ENCODE results near the gene CEP41. TPM values are rescaled to one million over a fixed set of nuclear protein-coding genes. Genes with fewer than 3 reads are reported as not detected.

CEP41 gene
- total RNA-seq, 1 donor from 2014 or later: 4.7 TPM

GRCh38 chr7:130371046-130371445 lies 69.8 kb downstream of the CEP41 start:
- no peak for DNase-seq (ENCODE audit: extremely low spot score in 2 of 2)
- peaks cover 53% of the 10 kb centered on the region for H3K4me1 ChIP-seq

DNA sequence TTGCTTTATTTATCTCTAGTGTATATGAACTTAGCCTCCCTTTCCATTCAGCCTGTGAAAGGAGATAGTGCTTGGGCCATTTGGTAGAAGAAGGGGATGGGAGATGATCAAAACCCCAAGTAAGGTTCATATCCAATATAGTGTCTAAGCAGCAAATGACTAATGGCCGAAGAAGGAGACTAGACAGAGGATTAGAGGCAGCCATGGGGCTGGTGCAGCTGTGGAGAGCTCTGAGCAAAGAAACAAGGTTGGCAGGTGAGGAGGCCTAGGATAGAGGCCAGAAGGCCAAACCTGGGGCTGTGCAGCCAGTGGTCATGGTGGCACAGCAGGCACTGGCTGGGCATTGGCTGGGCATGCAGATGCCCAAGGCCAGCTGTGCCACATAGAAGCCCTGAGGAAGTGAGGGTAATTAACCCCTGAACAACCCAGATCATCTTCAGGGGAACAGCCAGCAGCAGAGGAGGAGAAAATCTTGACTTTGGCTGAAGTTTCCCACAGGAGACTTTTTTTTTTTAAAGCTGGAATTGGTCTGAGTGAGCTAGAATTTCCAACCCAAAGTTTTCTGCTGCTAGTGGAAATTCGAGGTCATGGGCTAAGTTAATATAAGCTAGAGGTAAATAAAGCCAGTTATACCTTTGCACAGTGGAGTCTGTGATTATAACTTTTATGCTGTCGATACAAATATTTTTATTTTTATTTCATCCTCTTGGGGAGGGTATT lies 70.8 kb downstream of the CEP41 start:
- Histone ChIP-seq H3K36me3 (no peaks in the 10 kb centered on the region), H3K4me1 (peaks cover 53% of the 10 kb centered on the region), H3K9me3 (no peaks in the 10 kb centered on the region), H3K4me3 (no peak overlapping the region), H3K27me3 (no peaks in the 10 kb centered on the region), H3K27ac (no peak overlapping the region)
- no peak for TF ChIP-seq POLR2AphosphoS5 (IDR thresholded peaks at IDR 0.05; ENCODE audit: insufficient read depth in 1 of 2, low read depth in 1 of 2)
- no peak for TF ChIP-seq POLR2A (IDR thresholded peaks at IDR 0.05)
- TF ChIP-seq, protein P1, sequence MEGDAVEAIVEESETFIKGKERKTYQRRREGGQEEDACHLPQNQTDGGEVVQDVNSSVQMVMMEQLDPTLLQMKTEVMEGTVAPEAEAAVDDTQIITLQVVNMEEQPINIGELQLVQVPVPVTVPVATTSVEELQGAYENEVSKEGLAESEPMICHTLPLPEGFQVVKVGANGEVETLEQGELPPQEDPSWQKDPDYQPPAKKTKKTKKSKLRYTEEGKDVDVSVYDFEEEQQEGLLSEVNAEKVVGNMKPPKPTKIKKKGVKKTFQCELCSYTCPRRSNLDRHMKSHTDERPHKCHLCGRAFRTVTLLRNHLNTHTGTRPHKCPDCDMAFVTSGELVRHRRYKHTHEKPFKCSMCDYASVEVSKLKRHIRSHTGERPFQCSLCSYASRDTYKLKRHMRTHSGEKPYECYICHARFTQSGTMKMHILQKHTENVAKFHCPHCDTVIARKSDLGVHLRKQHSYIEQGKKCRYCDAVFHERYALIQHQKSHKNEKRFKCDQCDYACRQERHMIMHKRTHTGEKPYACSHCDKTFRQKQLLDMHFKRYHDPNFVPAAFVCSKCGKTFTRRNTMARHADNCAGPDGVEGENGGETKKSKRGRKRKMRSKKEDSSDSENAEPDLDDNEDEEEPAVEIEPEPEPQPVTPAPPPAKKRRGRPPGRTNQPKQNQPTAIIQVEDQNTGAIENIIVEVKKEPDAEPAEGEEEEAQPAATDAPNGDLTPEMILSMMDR (IDR thresholded peaks at IDR 0.05): no peak
- DNase-seq (ENCODE audit: extremely low spot score in 2 of 2): no peak
- intact Hi-C loops (cut with DNase I): no loop called here

More at GRCh38 chr7:130371046-130371445, 69.8 kb downstream of the CEP41 start:
- H3K9me3 ChIP-seq: no peaks in the 10 kb centered on the region
- no peak overlapping the region for H3K4me3 ChIP-seq
- no peaks in the 10 kb centered on the region for H3K36me3 ChIP-seq
- intact Hi-C loops (cut with DNase I): no loop called here
- no peak overlapping the region for H3K27ac ChIP-seq
- TF ChIP-seq, protein P1 (IDR thresholded peaks at IDR 0.05): no peak
- H3K27me3 ChIP-seq: no peaks in the 10 kb centered on the region

DNA sequence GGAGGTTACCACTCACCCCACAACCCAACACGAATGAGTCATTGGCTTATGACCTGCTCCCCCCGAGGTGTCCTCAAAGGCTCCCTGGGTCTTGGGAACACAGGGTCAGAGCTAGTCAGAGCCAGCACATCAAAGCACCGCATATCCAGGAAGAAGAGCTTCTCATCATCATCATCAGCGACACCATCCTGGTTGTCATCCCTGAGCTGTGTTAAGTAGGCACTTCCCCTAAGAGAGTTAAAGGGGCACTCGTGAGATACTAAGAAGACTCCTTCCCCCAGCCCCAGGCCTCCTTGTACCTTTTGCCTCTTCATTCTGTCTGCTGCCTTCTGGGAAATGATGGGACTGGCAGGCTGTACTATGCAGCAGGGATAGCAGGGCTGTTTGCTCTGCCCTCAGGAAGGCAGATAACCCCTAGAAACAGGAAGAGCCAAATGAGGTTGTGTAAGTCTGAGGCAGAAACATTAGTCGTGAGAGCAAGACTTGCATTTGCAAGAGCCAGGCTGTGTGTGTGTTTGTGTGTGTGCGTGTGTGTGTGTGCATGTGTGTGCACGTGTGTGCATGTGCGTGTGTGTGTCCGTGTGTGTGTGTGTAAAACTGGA lies 71.6 kb downstream of the CEP41 start:
- TF ChIP-seq POLR2A (IDR thresholded peaks at IDR 0.05): no peak
- H3K4me3 ChIP-seq: no peak overlapping the region
- no peak for DNase-seq (ENCODE audit: extremely low spot score in 2 of 2)
- H3K27me3 ChIP-seq: no peaks in the 10 kb centered on the region
- H3K4me1 ChIP-seq: peaks cover 49% of the 10 kb centered on the region
- no peaks in the 10 kb centered on the region for H3K36me3 ChIP-seq
- no peaks in the 10 kb centered on the region for H3K9me3 ChIP-seq
- no peak overlapping the region for H3K27ac ChIP-seq
- intact Hi-C loops (cut with DNase I): no loop called here

DNA sequence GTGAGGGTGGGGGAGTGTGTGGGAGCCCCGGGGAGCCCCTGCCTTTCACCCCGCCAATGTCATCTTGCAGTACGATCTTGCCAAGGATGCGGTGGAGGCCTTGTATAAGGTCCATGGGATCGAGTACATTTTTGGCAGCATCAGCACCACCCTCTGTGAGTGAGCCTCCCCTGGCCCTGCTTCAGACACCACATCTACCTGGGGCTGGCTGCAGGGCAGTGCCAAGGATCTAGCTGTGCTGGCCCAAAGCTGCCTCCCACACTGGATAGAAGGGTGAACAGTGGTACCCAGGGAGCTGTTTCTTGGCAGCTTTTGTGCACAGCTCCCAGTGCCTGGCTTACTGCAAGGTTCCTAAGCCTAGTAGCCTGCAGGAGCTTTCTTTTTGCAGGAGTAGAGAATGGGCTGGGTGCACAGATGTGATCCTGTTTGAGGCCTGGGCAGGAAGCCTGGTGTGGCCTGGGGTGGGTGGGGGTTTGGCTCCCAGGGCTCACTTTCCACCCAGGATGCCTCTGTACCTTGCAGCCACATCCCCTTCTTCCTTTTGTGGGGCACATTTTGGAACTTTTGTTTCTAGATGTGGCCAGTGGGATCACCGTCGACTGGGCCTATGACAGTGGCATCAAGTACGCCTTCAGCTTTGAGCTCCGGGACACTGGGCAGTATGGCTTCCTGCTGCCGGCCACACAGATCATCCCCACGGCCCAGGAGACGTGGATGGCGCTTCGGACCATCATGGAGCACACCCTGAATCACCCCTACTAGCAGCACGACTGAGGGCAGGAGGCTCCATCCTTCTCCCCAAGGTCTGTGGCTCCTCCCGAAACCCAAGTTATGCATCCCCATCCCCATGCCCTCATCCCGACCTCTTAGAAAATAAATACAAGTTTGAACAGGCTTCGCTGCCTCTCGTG lies 72.7 kb downstream of the CEP41 start:
- H3K36me3 ChIP-seq: no peaks in the 10 kb centered on the region
- H3K27ac ChIP-seq: no peak overlapping the region
- DNase-seq (ENCODE audit: extremely low spot score in 2 of 2): no peak
- peaks cover 42% of the 10 kb centered on the region for H3K4me1 ChIP-seq
- no peaks in the 10 kb centered on the region for H3K27me3 ChIP-seq
- intact Hi-C loops (cut with DNase I): no loop called here
- H3K4me3 ChIP-seq: no peak overlapping the region
- no peaks in the 10 kb centered on the region for H3K9me3 ChIP-seq
- TF ChIP-seq, protein P1 (IDR thresholded peaks at IDR 0.05): no peak
- no peak for TF ChIP-seq POLR2A (IDR thresholded peaks at IDR 0.05)

DNA sequence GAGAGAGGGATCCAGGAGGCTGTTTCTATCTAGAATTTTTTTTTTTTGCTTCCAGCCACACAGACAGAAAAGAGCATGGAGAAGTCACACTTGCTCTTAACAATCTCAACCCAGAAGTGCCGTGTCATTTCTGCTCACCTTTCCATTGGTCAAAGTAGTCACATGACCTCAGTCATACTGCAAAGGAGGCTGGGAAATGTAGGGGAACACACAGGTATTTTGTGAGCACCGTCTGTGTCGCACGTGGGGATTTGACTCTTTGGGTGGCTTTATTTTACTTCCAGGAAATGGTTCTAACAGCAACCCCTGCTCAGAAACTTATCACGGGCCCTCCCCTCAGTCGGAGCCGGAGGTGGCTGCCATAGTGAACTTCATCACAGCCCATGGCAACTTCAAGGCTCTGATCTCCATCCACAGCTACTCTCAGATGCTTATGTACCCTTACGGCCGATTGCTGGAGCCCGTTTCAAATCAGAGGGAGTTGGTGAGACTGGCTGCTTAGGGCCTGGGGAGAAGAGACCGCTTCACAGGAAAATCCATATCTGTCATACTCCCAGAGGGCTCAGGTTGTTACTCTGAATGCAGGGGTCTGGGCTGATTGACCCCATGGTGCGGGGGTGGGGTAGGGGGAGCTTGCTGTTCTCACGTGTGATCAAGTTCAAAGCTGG lies 73.6 kb downstream of the CEP41 start:
- H3K4me3 ChIP-seq: no peak overlapping the region
- no peaks in the 10 kb centered on the region for H3K36me3 ChIP-seq
- DNase-seq (ENCODE audit: extremely low spot score in 2 of 2): no peak
- TF ChIP-seq, protein P1 (IDR thresholded peaks at IDR 0.05): no peak
- no peak for TF ChIP-seq POLR2A (IDR thresholded peaks at IDR 0.05)
- no peak for TF ChIP-seq POLR2AphosphoS5 (IDR thresholded peaks at IDR 0.05; ENCODE audit: insufficient read depth in 1 of 2, low read depth in 1 of 2)
- H3K27me3 ChIP-seq: no peaks in the 10 kb centered on the region
- no peak overlapping the region for H3K27ac ChIP-seq
- H3K4me1 ChIP-seq: peaks cover 33% of the 10 kb centered on the region
- intact Hi-C loops (cut with DNase I): no loop called here
- no peaks in the 10 kb centered on the region for H3K9me3 ChIP-seq

All from vagina (tissue), 2 donors.